Esophagus squamous epithelium (tissue), 5 donors: Measurements from ENCODE around the gene ACLY. TPM values are rescaled to one million over a fixed set of nuclear protein-coding genes. Genes with fewer than 3 reads are reported as not detected.

ENCODE experiments used
- DNase-seq: peaks from one replicate; lab custom pipeline; 2025; lab: John Stamatoyannopoulos, UW
- H3K27ac ChIP-seq, 4 donors: fragments of 200-600 bp; sonication (generic); one replicate each; pipeline ENCODE4 v1.5.1; 2016 to 2019; ENCODE audit warnings: mild to moderate bottlenecking in 1 of 4
- H3K27me3 ChIP-seq, 4 donors: fragments of 200-600 bp; sonication (generic); 1 replicate in 3 of 4; 2 replicates in 1 of 4; pipeline versions ENCODE4 v1.5.1 to v1.6.0; 2017 to 2021; ENCODE audit warnings: antibody characterized with exemption in 1 of 4
- H3K36me3 ChIP-seq, 3 donors: fragments of 200-600 bp; sonication (generic); one replicate each; pipeline ENCODE4 v1.5.1; 2016 to 2019
- H3K4me1 ChIP-seq, 3 donors: fragments of 200-600 bp; sonication (generic); one replicate each; pipeline ENCODE4 v1.5.1; 2017 to 2019
- H3K4me3 ChIP-seq, 4 donors: fragments of 200-600 bp; sonication (generic); 1 replicate in 3 of 4; 2 replicates in 1 of 4; pipeline ENCODE4 v1.5.1; 2016 to 2019; ENCODE audit warnings: mild to moderate bottlenecking in 2 of 4, moderate library complexity in 1 of 4
- H3K9me3 ChIP-seq, 3 donors: fragments of 200-600 bp; sonication (generic); one replicate each; pipeline ENCODE4 v1.5.1; 2016 to 2019
- CTCF ChIP-seq, 6 experiments: fragments of 450-650 bp in 4 of 6; fragments of 200-600 bp in 2 of 6; sonication (generic) in 2 of 6; IDR thresholded peaks; one replicate each; pipeline ENCODE4 v1.5.1; 2016 to 2019; ENCODE audit warnings: antibody characterized with exemption in 6 of 6, mild to moderate bottlenecking in 4 of 6, moderate library complexity in 4 of 6
- POLR2A ChIP-seq, 4 donors: fragments of 450-650 bp; IDR thresholded peaks; one replicate each; pipeline ENCODE4 v1.6.1; 2017; ENCODE audit warnings: antibody characterized with exemption in 4 of 4, mild to moderate bottlenecking in 4 of 4, moderate library complexity in 3 of 4
- WGBS, 2 donors: methylation state at CpG; one replicate each; pipeline ENCODE4 v1.1.5; 2018; 5-methylcytosine and 5-hydroxymethylcytosine counted together
- intact Hi-C: fragments of 100-400 bp; cut with DNase I; formaldehyde crosslinking; loops from one replicate; pipeline ENCODE4 v1.15.0; 2022
- total RNA-seq, 4 donors: library from RNA; depleted of rRNA; stranded (reverse); fragments of >200 nt; gene quantifications; one replicate each; pipeline ENCODE4 v1.1.0, GENCODE V29; 2016
- donor health status: DM: yes; HTN: yes; CAD: no.

Gene ACLY
- total RNA-seq, 4 donors from 2014 or later, result 51.5 to 121 (median 62.7) TPM

GRCh38 chr17:41870097-41870496 is 48.7 kb downstream of the ACLY start:
- H3K4me3 ChIP-seq, result no peak overlapping the region
- intact Hi-C loops, result no loop called here
- DNase-seq, result no peak
- TF ChIP-seq POLR2A (IDR thresholded peaks at IDR 0.05), result no peak
- TF ChIP-seq CTCF (IDR thresholded peaks at IDR 0.05), result no peak
- H3K27me3 ChIP-seq, result no peaks in the 10 kb centered on the region
- peaks cover 20 to 87% (median 30%) of the 10 kb centered on the region in 3 donors for H3K36me3 ChIP-seq
- peak overlapping the region in 1 of 4 donors; percentile 43 for H3K27ac ChIP-seq
- 81 to 93% methylated on average over 2 of the region's 2 CpGs for whole genome bisulfite sequencing, 2 donors
- peaks cover 0 to 16% (median 4%) of the 10 kb centered on the region in 3 donors for H3K4me1 ChIP-seq
- H3K9me3 ChIP-seq, result no peaks in the 10 kb centered on the region

DNA sequence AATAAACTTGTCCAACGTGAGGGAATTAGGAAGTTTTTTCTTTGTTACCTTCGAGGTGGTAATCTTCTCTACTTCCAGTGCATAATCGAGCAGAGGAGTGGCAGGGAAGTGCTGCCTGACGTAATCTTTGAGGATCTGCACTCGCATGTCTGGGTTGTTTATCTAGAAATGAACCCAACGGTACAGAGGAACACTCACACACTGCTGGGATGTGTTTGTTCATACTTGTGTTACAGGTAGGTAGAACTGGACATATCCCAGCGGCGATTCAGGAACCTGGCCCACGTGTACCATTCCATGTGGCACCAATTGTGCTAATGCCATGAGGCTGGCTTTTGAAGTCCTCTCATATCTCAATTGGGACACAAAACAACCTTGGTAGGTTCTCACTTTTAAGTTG is 49.3 kb downstream of the ACLY start:
- Histone ChIP-seq H3K27ac (peak overlapping the region in 2 of 4 donors; percentile 23 to 43), H3K9me3 (no peaks in the 10 kb centered on the region), H3K4me1 (peaks cover under 1 to 19% (median 4%) of the 10 kb centered on the region in 3 donors), H3K36me3 (peaks cover 20 to 80% (median 30%) of the 10 kb centered on the region in 3 donors), H3K4me3 (no peak overlapping the region), H3K27me3 (no peaks in the 10 kb centered on the region)
- WGBS, 2 donors, result 37 to 50% methylated on average over 5 to 7 of the region's 9 CpGs
- TF ChIP-seq POLR2A (IDR thresholded peaks at IDR 0.05) (no peak), CTCF (IDR thresholded peaks at IDR 0.05) (no peak)
- no peak for DNase-seq
- intact Hi-C loops, result no loop called here

DNA sequence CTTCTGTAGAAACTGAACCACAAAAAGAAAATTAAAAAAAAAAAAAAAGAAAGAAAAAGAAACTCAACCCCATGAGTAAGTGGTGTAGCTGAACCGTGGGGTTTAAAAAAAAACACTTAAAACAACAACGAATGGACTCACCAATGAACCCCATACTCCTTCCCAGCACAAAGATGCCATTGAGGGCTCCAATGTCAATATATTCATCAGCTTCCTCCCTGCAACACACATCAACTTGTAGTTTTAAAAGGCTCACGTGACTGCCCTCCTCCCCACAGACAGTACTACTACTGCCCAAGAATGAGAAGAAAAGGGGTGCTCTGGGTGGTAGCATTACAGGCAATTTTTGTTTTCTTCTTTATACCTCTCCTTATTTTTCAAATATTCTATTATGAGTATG is 50.2 kb downstream of the ACLY start:
- H3K9me3 ChIP-seq, result no peaks in the 10 kb centered on the region
- H3K27ac ChIP-seq, result peak overlapping the region in 2 of 4 donors; percentile 7 to 43
- 69 to 72% methylated on average over 3 of the region's 3 CpGs for WGBS, 2 donors
- H3K36me3 ChIP-seq, result peaks cover 20 to 71% (median 27%) of the 10 kb centered on the region in 3 donors
- TF ChIP-seq CTCF (IDR thresholded peaks at IDR 0.05) (no peak), POLR2A (IDR thresholded peaks at IDR 0.05) (no peak)
- no peak for DNase-seq
- H3K4me1 ChIP-seq, result peaks cover 9 to 27% (median 11%) of the 10 kb centered on the region in 3 donors
- H3K27me3 ChIP-seq, result no peaks in the 10 kb centered on the region
- no peak overlapping the region for H3K4me3 ChIP-seq
- intact Hi-C loops, result no loop called here

GRCh38 chr17:41865596-41865893 is 53.2 kb downstream of the ACLY start:
- peaks cover 18 to 58% (median 24%) of the 10 kb centered on the region in 3 donors for H3K4me1 ChIP-seq
- no peak for DNase-seq
- H3K36me3 ChIP-seq, result peaks cover 7 to 41% (median 7%) of the 10 kb centered on the region in 3 donors
- no peaks in the 10 kb centered on the region for H3K9me3 ChIP-seq
- peak overlapping the region; percentile 70 to 100 (median 94) for H3K4me3 ChIP-seq
- H3K27me3 ChIP-seq, result no peaks in the 10 kb centered on the region
- intact Hi-C loops, result no loop called here
- peak overlapping the region; percentile 92 to 97 (median 95) for H3K27ac ChIP-seq
- WGBS, 2 donors, result 0% methylated on average over 2 to 10 of the region's 10 CpGs
- no peak for TF ChIP-seq POLR2A (IDR thresholded peaks at IDR 0.05)
- peak in 1 of 6 experiments; percentile 2 for TF ChIP-seq CTCF (IDR thresholded peaks at IDR 0.05)

DNA sequence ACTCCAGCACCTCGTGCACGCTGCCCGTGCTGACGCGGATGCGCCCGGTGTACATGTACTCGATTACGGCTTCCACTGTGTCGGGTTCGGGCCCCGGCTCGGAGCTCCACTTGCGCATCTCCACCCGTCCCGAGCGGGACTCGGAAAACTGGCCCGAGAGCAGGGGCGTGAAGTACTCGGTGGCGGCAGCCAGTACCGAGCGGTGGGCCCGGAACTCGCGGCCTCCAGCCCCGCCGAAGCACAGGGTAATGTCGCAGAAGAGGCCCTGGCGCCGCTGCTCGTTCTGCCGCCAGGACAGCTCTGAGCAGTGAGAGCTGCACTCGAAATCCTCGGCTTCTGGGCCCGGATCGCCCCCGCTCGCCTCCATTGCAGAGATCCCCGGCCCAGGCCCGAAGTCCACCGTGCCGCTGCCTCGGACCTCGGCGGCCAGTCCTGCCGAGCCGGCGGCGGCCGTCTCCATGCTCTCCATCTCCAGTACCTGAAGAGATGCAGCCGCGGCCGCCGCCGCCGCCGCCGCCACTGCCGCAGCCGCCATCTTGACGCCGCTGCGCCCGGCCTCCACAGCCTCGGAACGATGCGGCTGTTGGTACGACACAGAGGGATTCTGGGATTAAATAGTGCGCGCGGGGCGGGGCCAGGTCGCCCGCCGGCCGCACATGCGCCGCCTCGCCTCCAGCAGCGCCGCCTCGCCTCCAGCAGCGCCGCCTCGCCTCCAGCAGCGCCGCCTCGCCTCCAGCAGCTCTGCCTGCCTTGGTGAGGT is 53.7 kb downstream of the ACLY start, which contains the start of gene KLHL11:
Gene KLHL11, minus strand, starts transcription at position 588 of the 760 bp plus-strand sequence. Its CDS starts 53 bp downstream, at position 535.
- DNase-seq, result peak; percentile 38
- intact Hi-C loops, result no loop called here
- WGBS, 2 donors, result 0% methylated on average over 4 of the region's 90 CpGs; no CpG with 5 or more reads in 1 of the 2 donors

More for the DNA sequence above, 53.7 kb downstream of the ACLY start, which contains the start of gene KLHL11:
- TF ChIP-seq CTCF (IDR thresholded peaks at IDR 0.05) (peak in 1 of 6 experiments; percentile 25), POLR2A (IDR thresholded peaks at IDR 0.05) (peak in 2 of 4 donors; percentile 87 to 91)
- no peaks in the 10 kb centered on the region for H3K9me3 ChIP-seq
- H3K36me3 ChIP-seq, result peaks cover 7 to 36% (median 7%) of the 10 kb centered on the region in 3 donors
- H3K4me1 ChIP-seq, result peaks cover 18 to 63% (median 24%) of the 10 kb centered on the region in 3 donors
- peak within 1 kb of the TSS; percentile 92 to 97 (median 95) for H3K27ac ChIP-seq
- no peaks in the 10 kb centered on the region for H3K27me3 ChIP-seq
- H3K4me3 ChIP-seq, result peak within 1 kb of the TSS; percentile 70 to 100 (median 94)
